ENCODE measurements around the gene GJA3.
"Not testable (repeated sequence)": the region's sequence is repeated elsewhere in the genome, so short reads cannot be mapped to it uniquely, and the experiment has no call there.

GJA3 gene

GRCh38 chr13:20181188-20181587 is 20.3 kb upstream of the GJA3 start:
- DNase-seq: no peak

GRCh38 chr13:20178156-20178555 is 17.3 kb upstream of the GJA3 start:
- no peak for DNase-seq

DNA sequence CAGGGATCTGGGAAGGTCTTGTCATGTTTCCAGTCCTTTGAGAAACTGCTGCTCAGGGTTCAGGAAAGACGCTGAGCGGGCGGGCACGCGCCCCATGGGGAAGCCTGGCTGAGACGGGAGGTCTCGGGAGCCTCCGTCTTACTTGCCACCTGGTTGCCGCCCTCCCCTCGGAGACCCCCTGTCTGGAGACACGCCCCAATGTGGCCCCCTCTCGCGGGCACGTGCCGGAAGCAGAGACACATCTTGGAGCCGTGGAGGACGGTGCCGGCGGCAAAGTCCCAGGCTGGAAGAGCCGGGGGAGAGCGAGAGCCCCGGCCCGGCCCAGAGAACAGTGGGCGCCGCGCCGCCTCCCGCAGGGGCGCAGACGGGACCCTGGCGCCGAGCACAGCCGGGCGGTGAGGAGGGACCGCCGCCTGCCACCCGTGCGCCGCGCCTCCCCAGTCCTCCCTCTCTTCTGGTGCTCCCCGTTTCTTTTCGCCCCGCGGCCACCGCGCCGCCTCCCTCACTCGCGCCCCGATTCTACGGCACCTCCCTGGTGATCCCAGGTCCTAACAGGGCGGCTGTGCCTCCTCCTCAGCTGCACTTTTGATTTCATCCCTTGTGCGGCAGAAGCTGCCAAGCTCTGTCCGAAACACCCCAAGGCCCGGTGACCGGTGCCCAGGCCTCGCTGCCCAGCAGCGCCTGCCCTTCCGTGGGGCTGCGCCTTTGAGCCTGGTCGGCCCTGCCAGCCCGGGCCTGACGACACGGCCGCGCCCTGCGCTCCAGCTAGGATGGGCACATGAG is 16.4 kb upstream of the GJA3 start:
- no peak for DNase-seq

- DNase-seq: no peak
Measured at GRCh38 chr13:20175907-20176652, 15.2 kb upstream of the GJA3 start.

GRCh38 chr13:20175406-20175794 is 14.5 kb upstream of the GJA3 start:
- no peak for DNase-seq

GRCh38 chr13:20174656-20175405 is 14.0 kb upstream of the GJA3 start:
- peak; percentile 65 for DNase-seq

DNA sequence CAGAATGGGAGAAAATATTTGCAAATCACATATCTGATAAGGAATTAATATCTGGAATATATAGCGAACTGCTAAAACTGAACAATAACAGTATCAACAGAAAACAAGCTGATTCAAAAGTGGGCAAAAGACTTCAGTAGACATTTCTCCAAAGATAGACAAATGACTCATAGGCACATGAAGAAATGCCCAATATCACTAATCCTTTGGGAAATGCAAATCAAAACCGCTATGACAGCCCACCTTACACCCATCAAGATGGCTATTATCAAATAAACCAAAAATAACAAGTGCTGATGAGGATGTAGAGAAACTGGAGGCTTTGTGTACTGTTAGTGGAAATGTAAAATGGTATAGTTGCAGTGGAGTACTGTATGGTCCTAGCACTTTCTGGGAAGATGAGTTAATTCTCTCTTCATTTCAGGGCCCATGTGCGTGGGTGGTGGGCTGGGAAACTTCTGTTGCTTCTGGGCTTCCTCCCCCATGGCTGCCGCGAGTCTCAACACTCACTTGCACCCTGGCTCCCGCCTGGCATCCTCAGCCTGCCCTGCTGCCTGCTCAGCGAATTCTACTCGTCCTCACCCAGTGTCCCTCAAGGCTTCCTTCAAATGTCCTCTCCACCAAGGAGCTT is 12.4 kb upstream of the GJA3 start:
- DNase-seq: no peak

DNA sequence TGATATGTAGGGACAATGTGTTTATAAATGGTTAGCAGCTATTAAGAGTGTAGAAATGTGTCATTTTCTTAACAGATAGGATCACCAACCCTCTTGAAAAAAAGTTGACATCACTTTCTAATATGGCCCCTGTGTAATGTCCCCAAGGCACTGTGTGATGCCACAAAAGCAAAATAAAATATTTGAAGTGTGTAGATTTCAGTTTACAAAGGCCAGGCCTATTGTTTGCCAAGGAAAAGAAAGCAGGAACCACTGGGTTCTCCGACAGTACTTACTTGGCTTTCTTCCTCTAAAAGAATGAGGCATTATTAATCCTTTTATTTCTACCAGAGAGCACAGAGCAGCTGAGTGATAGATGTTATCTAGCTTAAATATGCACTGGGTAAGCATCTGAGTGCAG is 10.5 kb upstream of the GJA3 start:
- DNase-seq: no peak

DNA sequence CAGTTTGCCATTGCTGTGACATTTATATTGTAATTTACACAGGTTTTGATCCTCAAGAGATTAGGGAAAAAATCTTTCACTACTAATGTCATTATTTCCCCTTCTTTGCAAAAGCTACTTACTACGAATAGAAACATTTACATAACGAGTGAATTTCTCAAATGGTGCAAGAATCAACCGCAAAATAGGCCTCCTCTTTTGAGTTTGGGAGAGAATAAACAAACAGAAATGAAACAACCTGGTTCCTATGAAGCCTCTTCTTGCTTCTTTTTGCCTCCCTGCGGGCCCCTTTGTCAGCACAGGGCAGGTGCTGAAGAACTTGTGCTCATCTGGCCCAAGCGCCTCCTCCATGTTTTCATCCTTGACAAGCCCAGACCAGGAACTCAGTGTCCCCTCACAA is 10.1 kb upstream of the GJA3 start:
- no peak for DNase-seq

DNA sequence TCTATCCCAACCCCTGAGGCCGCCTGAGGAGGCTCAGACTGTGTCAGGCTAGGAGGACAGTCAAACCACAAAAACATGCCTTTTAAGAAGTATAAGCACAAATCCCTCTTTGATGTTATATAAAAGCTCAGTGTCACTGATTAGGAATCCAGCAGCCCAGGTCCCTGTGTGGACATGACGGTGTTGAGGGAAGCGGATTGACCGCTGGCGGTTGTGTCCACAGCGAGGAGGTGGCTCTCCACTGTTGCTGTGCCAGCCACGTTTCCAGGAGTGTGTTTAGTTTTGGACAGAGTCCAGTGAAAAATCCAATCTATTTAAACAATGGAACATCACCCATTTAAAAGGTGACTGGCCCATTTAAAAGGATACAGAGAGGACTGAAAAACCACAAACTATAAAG is 7.5 kb upstream of the GJA3 start:
- DNase-seq: no peak

GRCh38 chr13:20165417-20166257 is 4.8 kb upstream of the GJA3 start:
- no peak for DNase-seq

DNA sequence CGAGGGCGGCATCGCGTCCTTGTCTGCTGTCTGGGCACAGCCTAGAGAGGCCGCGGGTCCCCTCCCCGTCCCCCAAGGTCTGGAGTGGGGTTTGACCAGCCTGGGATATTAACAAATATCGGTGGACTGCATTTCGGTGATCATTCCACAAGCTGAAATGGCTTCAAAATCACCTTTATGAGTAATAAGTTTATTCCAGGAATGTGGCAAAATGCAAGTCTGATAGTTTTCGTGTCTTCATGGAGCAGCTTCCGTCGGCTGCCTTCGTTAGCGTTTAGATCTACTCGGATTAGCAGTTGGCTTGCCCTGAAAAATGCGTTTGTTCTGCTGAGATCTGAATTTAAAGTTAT is 1.1 kb upstream of the GJA3 start:
- DNase-seq: no peak

DNA sequence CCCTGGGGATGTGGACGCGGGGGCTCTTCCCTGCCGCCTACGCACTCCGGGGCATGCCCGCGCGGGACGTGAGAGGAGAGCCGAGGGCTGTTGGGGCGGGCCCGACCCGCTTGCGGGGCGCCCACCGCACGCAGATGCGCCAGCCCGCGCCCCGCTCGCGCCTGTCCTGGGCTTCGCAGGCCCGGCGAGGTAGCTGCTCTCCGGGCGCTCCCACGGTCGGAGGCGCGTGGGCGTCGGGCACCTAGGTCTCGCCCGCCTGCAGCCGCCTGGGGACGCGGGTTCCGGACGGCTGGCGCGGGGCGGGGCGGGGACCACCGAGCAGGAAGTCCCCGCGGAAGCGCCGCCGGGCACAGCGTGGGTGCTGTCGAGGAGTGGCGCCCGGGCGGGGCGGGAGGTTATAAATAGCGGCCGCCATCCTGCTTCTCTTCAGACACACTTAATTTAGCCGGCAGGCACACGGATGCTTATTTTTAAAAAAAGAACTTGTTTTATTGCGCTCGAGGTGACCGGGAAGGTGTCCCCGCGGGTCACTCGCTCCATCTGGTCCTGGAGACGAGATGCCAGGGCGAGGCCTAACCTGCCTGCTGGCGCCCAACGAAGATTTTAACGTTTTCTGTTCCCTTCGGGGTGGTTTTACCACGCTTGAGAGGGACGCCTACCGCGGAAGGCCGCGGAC is 561 bp upstream of the GJA3 start:
- DNase-seq: no peak

DNA sequence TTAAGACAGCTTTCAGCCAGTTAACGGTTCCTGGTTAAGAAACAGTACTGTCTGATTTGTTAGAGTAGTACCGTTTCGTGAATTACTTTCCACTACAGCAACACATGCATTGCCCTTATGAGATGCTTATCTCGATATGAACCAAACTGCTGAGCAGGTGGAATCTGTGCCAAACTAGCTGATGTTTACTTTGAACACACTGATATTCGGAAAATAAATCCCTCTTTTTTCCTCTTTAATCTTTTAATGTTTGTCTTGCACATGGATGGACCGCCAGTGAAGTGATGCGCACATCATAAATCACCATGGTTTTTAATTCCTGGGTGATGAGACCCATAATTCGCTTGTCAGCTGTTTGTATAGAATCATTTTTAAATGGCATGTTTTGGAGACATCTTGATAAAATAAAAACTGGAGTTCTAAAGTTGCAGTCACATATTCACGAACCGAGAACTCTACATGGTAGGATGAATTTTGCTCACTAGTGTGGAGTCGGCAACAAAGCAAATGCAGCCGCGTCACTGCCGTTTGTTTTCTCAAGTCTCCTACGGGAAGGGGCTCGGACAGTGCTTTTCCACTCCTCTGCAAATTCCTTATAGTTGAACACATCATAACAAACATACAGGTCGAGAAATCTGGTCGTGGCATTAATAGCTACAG is 1.1 kb downstream of the GJA3 start:
- no peak for DNase-seq

- no peak for DNase-seq
Measured at GRCh38 chr13:20157151-20157796, 3.6 kb downstream of the GJA3 start.

DNA sequence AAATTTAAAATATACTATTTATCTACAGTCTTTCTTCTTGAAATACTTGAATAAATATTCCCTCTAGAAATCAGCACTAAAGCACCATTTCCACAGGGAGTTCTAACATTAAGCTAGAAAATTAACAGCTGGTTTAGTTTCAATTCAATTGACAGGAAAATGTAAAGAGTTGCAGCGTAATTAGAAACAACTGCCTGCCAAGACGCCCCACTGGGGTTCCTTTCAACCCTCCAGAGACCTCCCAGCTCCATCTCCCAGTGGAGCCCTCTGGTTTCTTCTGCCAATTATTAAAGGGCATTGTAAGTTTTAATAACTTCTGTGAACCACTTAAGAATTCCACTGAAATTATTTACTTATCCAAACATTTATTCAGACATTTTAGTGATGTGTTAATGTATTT is 4.2 kb downstream of the GJA3 start:
- DNase-seq: no peak

GRCh38 chr13:20153290-20153689 is 7.6 kb downstream of the GJA3 start:
- not testable (repeated sequence) for DNase-seq

GRCh38 chr13:20151612-20152011 is 9.2 kb downstream of the GJA3 start:
- no peak for DNase-seq

GRCh38 chr13:20151016-20151415 is 9.8 kb downstream of the GJA3 start:
- no peak for DNase-seq

DNA sequence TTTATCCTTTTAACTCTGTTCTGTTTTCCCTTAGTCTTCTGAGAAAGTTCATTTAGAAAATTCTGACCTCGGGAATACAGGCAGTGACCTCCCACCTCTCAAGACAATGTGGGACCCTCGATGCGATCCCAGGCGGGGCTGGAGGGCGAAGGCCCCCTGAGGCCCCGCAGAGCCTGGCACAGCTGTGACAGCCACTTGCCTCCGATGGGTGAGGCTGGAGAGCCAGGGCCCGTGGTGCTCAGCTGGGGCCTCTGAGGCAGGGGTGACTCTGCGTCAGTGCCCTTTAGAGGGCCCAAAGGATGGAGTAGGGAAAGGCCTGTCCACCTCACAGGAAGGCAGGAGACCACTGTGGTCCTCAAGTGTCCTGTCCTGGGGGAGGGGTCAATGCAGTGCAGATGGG is 10.3 kb downstream of the GJA3 start:
- no peak for DNase-seq

DNA sequence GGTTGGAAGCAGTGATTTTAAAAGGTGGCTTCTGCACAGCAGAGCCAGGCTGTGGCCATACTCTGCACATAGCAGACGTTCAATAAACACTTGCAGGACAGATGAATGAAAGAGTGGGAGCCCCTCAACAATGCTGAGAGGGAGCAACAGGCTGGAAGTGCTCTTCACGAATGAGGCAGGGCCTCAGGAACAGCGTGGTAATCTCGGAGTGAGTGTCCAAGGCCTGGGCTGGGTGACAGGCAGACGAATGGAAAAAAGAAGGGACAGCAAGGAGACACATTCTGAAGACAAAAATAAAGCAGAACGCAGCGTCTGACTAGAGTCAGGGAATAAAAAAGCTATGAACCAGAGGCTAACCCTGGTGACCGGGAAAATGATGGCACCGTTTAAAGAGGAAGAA is 11.1 kb downstream of the GJA3 start:
- DNase-seq: no peak

All from 8988T (cell line).